Measurements from ENCODE around the gene KRTAP5-10. TPM values are rescaled to one million over a fixed set of nuclear protein-coding genes. Genes with fewer than 3 reads are reported as not detected.
"Not testable (repeated sequence)": the region's sequence is repeated elsewhere in the genome, so short reads cannot be mapped to it uniquely, and the experiment has no call there.

KRTAP5-10 gene
- total RNA-seq, 2 donors from 2014 or later = not detected

- not testable (repeated sequence) for H3K36me3 Mint-ChIP-seq (ENCODE audit: low read depth); H3K4me1 Mint-ChIP-seq; ATAC-seq (replicated peaks); H3K9me3 Mint-ChIP-seq; H3K4me3 Mint-ChIP-seq; H3K27ac Mint-ChIP-seq
- peaks cover 35% of the 10 kb centered on the region for H3K27me3 Mint-ChIP-seq
Observed at GRCh38 chr11:71537977-71538665, 27.2 kb upstream of the KRTAP5-10 start, which contains the start of gene KRTAP5-8. Gene KRTAP5-8 (plus strand): TSS chr11:71538025. CDS start chr11:71538056, 31 bp downstream.

DNA sequence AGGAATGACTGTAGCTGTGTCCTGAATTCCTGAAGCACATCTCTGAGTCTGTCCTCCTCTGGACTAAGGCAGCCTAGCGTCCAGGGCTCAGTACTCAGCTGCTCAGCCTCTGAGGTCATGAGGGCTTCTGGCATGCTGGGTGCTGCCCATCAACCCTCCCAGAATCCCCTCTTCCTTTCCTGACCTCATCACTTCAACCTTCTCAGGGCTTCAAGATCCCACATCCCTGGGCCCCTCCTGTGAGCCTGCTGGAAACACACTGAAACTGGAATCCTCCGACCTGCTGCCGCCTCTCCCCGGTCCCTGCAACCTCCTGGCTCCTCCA, 26.7 kb upstream of the KRTAP5-10 start:
- Mint-ChIP-seq H3K27me3 (peaks cover 36% of the 10 kb centered on the region), H3K4me3 (no peak overlapping the region), H3K4me1 (peaks cover 13% of the 10 kb centered on the region), H3K9me3 (peaks cover 5% of the 10 kb centered on the region), H3K27ac (no peak overlapping the region), H3K36me3 (ENCODE audit: low read depth) (no peaks in the 10 kb centered on the region)
- ATAC-seq (replicated peaks) = no peak

- H3K36me3 Mint-ChIP-seq (ENCODE audit: low read depth) = no peaks in the 10 kb centered on the region
- peaks cover 15% of the 10 kb centered on the region for H3K4me1 Mint-ChIP-seq
- peaks cover 5% of the 10 kb centered on the region for H3K9me3 Mint-ChIP-seq
- ATAC-seq (replicated peaks) = no peak
- no peak overlapping the region for H3K4me3 Mint-ChIP-seq
- H3K27me3 Mint-ChIP-seq = peaks cover 36% of the 10 kb centered on the region
- H3K27ac Mint-ChIP-seq = no peak overlapping the region
Observed at GRCh38 chr11:71539017-71539416, 26.3 kb upstream of the KRTAP5-10 start.

DNA sequence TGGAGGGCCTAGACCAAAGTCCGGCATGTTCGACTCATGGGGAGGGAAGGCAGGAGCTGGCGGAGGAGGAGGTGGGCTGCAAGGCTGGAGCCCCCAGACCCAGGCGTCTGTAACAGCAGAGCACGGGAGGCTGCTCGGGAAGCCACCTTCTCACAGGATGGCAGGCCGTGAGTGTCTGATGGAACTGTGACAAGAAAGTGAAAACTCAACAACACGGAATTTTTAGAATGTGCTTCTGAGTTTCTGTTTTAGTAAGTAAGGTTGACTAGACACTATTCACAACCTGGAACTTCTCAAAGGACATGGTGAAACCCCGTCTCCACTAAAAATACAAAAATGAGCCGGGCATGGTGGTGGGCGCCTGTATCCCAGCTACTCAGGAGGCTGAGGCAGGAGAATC, 25.4 kb upstream of the KRTAP5-10 start:
- not testable (repeated sequence) for H3K4me3 Mint-ChIP-seq; H3K9me3 Mint-ChIP-seq; H3K36me3 Mint-ChIP-seq (ENCODE audit: low read depth); H3K27ac Mint-ChIP-seq
- Mint-ChIP-seq H3K27me3 (peaks cover 43% of the 10 kb centered on the region), H3K4me1 (peaks cover 18% of the 10 kb centered on the region)
- ATAC-seq (replicated peaks) = peak; percentile 44

DNA sequence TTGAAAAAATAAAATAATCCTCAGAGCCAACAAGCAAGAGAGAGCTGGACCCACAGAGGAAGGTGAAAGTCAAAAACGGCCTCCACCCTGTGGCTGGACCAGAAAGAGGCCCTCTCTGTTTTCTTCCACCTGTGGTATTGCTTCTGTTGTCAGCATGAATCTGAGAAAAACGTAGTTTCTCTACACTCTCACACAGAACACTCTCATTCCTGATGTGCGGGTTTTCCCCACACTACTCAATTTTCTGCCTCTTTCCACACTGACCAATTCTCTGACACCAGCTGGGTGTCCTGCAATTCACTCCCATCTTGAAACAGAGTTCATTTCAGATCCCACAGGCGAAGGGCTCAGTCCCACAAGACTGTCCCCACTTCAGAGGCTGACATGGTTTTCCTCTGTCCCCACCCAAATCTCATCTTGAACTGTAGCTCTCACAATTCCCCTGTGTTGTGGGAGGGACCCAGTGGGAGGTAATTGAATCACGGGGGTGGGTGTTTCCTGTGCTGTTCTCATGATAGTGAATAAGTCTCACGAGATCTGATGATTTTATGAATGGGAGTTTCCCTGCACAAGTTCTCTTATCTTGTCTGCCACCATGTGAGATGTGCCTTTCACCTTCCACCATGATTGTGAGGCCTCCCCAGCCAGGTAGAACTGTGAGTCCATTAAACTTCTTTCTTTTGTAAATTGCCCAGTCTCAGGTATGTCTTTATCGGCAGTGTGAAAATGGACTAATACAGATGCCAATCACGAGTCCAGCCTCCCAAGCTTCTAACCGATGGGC, 24.6 kb upstream of the KRTAP5-10 start:
- peak overlapping the region; percentile 2 for H3K27ac Mint-ChIP-seq
- H3K27me3 Mint-ChIP-seq = peaks cover 46% of the 10 kb centered on the region
- H3K36me3 Mint-ChIP-seq (ENCODE audit: low read depth); H3K9me3 Mint-ChIP-seq; H3K4me3 Mint-ChIP-seq: not testable (repeated sequence)
- ATAC-seq (replicated peaks) = peak; percentile 74
- peaks cover 18% of the 10 kb centered on the region for H3K4me1 Mint-ChIP-seq

GRCh38 chr11:71542382-71542781, 23.0 kb upstream of the KRTAP5-10 start:
- H3K36me3 Mint-ChIP-seq (ENCODE audit: low read depth) = no peaks in the 10 kb centered on the region
- H3K4me1 Mint-ChIP-seq = peaks cover 18% of the 10 kb centered on the region
- no peak overlapping the region for H3K4me3 Mint-ChIP-seq
- no peak overlapping the region for H3K27ac Mint-ChIP-seq
- H3K27me3 Mint-ChIP-seq = peaks cover 50% of the 10 kb centered on the region
- ATAC-seq (replicated peaks) = no peak
- peaks cover 5% of the 10 kb centered on the region for H3K9me3 Mint-ChIP-seq

DNA sequence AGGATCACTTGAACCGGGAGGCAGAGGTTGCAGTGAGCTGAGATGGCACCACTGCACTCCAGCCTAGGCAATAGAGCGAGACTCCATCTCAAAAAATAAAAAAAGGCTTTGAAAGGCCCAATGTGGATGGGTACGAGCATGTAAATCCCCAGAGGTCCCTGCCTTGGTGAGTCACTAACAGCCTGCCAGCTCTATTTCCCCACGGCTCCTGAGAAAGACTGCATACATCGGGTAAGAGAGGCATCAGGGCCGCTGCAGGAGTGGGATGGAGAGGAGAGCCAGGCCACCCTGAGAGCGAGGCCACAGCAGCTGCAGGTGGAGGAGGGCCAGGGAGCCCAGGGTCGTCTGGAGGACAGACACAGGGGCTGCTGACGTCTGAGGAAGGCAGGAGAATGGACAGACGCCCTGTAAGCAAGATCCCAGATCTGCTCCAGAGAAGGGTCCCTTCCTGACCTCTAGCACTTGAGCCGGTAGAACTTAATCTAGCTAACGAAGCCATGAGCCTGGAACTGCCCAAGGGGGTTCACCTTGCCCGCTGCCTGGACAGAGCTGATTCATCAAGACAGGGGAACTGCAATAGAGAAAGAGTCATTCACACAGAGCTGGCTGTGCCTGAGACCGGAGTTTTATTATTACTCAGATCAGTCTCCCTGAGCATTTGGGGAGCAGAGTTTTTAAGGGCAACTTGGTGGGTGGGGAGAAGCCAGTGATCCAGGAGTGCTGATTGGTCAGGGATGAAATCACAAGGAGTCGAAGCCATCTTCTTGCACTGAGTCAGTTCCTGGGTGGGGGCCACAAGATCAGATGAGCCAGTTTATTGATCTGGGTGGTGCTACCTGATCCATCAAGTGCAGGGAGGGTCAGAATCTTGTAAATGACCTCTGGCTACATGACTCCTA, 22.2 kb upstream of the KRTAP5-10 start:
- ATAC-seq (replicated peaks) = peak; percentile 75
- no peaks in the 10 kb centered on the region for H3K36me3 Mint-ChIP-seq (ENCODE audit: low read depth)
- no peak overlapping the region for H3K4me3 Mint-ChIP-seq
- H3K9me3 Mint-ChIP-seq = peaks cover 5% of the 10 kb centered on the region
- H3K4me1 Mint-ChIP-seq = peaks cover 18% of the 10 kb centered on the region
- H3K27me3 Mint-ChIP-seq = peaks cover 56% of the 10 kb centered on the region
- H3K27ac Mint-ChIP-seq = no peak overlapping the region

DNA sequence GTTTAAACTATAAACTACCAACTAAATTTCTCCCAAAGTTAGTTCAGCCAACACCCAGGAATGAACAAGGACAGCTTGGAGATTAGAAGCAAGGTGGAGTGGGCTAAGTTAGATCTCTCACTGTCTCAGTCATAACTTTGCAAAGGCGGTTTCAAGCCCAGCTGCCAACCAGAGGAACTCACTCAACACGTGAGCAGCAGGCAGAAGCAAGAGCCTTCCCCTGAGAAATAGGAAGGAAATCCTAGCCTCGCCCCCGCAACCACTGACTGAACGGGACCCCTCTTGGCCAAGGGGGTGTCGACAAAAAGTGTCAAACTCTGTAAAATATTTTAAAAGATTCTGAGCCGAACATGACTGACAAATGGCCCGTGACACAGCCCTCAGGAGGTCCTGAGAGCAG, 21.5 kb upstream of the KRTAP5-10 start:
- Mint-ChIP-seq H3K27me3 (peaks cover 55% of the 10 kb centered on the region), H3K4me1 (peaks cover 18% of the 10 kb centered on the region), H3K9me3 (peaks cover 5% of the 10 kb centered on the region), H3K36me3 (ENCODE audit: low read depth) (no peaks in the 10 kb centered on the region), H3K27ac (no peak overlapping the region), H3K4me3 (no peak overlapping the region)
- peak; percentile 21 for ATAC-seq (replicated peaks)

DNA sequence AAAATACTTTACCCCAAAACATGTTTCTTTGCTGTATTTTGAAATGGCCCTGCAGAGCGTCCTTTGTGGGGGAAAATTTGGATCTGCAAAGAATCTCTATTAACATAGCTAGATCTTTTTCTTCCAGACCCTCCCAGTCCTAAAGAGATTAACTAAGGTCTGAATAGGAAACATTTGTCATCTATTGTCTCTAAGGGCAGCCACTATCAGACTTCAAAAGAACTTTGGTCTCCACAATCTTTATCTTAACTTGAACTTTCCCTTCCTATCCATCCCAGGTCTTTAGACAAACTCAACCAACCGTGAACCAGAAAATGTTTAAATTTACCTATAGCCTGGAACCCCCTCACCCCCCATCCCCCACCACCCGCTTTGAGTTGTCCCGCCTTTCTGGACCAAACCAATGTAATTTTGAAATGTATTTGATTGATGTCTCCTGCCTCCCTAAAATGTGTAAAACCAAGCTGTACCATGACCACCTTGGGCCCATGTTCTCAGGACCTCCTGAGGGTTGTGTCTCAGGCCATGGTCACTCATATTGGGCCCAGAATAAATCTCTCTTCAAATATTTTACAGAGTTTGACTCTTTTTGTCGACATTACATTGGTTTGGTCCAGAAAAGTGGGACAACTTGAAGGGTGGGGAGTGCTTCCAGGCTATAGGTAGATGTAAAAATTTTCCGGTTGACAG, 20.7 kb upstream of the KRTAP5-10 start:
- ATAC-seq (replicated peaks) = no peak
- no peak overlapping the region for H3K27ac Mint-ChIP-seq
- peaks cover 5% of the 10 kb centered on the region for H3K9me3 Mint-ChIP-seq
- H3K36me3 Mint-ChIP-seq (ENCODE audit: low read depth) = no peaks in the 10 kb centered on the region
- peaks cover 52% of the 10 kb centered on the region for H3K27me3 Mint-ChIP-seq
- H3K4me1 Mint-ChIP-seq = peaks cover 18% of the 10 kb centered on the region
- no peak overlapping the region for H3K4me3 Mint-ChIP-seq

GRCh38 chr11:71545405-71545966, 19.9 kb upstream of the KRTAP5-10 start:
- H3K27me3 Mint-ChIP-seq = peaks cover 56% of the 10 kb centered on the region
- peaks cover 18% of the 10 kb centered on the region for H3K4me1 Mint-ChIP-seq
- ATAC-seq (replicated peaks) = no peak
- H3K36me3 Mint-ChIP-seq (ENCODE audit: low read depth) = no peaks in the 10 kb centered on the region
- H3K9me3 Mint-ChIP-seq = peaks cover 5% of the 10 kb centered on the region
- no peak overlapping the region for H3K27ac Mint-ChIP-seq
- H3K4me3 Mint-ChIP-seq = no peak overlapping the region

GRCh38 chr11:71548120-71548519, 17.2 kb upstream of the KRTAP5-10 start, which contains the start of gene KRTAP5-9:
Gene KRTAP5-9 (plus strand): TSS chr11:71548420. CDS start chr11:71548658, 238 bp downstream.
- no peak for ATAC-seq (replicated peaks)
- peaks cover 38% of the 10 kb centered on the region for H3K27me3 Mint-ChIP-seq
- no peak within 1 kb of the TSS for H3K27ac Mint-ChIP-seq

DNA sequence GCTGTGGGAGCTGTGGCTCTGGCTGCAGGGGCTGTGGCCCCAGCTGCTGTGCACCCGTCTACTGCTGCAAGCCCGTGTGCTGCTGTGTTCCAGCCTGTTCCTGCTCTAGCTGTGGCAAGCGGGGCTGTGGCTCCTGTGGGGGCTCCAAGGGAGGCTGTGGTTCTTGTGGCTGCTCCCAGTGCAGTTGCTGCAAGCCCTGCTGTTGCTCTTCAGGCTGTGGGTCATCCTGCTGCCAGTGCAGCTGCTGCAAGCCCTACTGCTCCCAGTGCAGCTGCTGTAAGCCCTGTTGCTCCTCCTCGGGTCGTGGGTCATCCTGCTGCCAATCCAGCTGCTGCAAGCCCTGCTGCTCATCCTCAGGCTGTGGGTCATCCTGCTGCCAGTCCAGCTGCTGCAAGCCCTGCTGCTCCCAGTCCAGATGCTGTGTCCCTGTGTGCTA, 16.6 kb upstream of the KRTAP5-10 start:
- Mint-ChIP-seq H3K27ac (no peak overlapping the region), H3K36me3 (ENCODE audit: low read depth) (no peaks in the 10 kb centered on the region), H3K4me1 (peaks cover 4% of the 10 kb centered on the region), H3K9me3 (no peaks in the 10 kb centered on the region), H3K27me3 (peaks cover 38% of the 10 kb centered on the region), H3K4me3 (no peak overlapping the region)
- ATAC-seq (replicated peaks) = no peak

More at GRCh38 chr11:71548120-71548519, 17.2 kb upstream of the KRTAP5-10 start, which contains the start of gene KRTAP5-9:
- H3K36me3 Mint-ChIP-seq (ENCODE audit: low read depth) = no peaks in the 10 kb centered on the region
- H3K4me1 Mint-ChIP-seq = peaks cover 10% of the 10 kb centered on the region
- H3K9me3 Mint-ChIP-seq = no peaks in the 10 kb centered on the region
- H3K4me3 Mint-ChIP-seq = no peak within 1 kb of the TSS

GRCh38 chr11:71551711-71552110, 13.7 kb upstream of the KRTAP5-10 start:
- H3K27me3 Mint-ChIP-seq = peaks cover 28% of the 10 kb centered on the region
- H3K4me1 Mint-ChIP-seq = no peaks in the 10 kb centered on the region
- no peaks in the 10 kb centered on the region for H3K36me3 Mint-ChIP-seq (ENCODE audit: low read depth)
- ATAC-seq (replicated peaks) = peak; percentile 45
- no peaks in the 10 kb centered on the region for H3K9me3 Mint-ChIP-seq
- no peak overlapping the region for H3K27ac Mint-ChIP-seq
- no peak overlapping the region for H3K4me3 Mint-ChIP-seq
